ENCODE measurements around the gene CCDC126. TPM values are rescaled to one million over a fixed set of nuclear protein-coding genes. Genes with fewer than 3 reads are reported as not detected.

Gene CCDC126, protein sequence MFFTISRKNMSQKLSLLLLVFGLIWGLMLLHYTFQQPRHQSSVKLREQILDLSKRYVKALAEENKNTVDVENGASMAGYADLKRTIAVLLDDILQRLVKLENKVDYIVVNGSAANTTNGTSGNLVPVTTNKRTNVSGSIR
- total RNA-seq (2021): 5.9 and 6.2 TPM in 2 replicates
- percentile 53 among the genes with signal in this experiment for Bru-seq, nascent RNA
- BruChase-seq, experiment 1, labeled RNA remaining after a 2-hour chase: percentile 62 among the genes with signal in this experiment
- BruChase-seq, experiment 2, labeled RNA remaining after a 6-hour chase: percentile 68 among the genes with signal in this experiment
- long read RNA-seq, partial matches to known transcripts: 3 of 16 reads
- long read RNA-seq, other reads (novel, unspliced or antisense): 4 of 16 reads

DNA sequence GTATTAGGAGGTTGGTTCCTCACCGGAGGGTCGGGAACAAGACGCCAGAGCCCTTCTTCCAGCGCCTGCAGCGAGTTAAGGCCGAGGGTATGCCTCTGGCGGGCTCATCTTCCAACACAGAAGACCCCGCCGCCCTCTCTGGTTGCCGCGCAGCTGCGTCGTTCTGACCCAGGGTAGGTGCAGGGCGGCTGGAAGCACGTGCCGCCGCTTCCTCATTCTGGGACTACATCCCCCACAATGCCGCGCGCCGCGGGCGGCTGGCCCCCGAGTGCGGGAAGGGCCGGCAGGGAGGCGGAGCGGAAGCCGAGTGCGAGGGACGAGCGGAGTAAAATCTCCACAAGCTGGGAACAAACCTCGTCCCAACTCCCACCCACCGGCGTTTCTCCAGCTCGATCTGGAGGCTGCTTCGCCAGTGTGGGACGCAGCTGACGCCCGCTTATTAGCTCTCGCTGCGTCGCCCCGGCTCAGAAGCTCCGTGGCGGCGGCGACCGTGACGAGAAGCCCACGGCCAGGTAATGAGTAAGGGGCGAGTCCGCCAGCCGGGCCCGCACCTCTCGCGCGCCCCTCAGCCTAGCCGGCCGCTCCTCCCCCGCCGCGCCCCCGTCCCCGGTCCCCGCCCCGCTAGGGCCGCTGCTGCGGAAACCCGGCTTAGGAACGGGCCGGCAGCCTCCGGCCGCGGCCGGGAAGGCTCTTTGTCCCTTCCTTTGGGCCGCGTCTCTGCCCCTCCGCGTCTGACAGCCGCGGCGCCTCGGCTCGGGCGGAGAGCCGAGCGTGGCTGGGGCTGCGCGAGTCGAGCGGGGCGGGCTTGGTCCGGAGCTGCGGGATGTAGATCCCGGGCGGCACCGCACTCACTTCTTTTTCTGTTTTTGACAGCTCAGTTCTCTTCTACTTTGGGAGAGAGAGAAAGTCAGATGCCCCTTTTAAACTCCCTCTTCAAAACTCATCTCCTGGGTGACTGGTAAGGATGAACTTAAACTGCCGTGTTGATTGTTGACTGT is at the start of gene CCDC126:
Gene CCDC126, plus strand, starts transcription at position 289 of the 998 bp plus-strand sequence. CDS start 13,934 bp downstream, outside the sequence.
- POLR2A ChIA-PET (ENCODE audit: unreplicated experiment): no interaction called here
- Histone ChIP-seq H3K79me2 (ENCODE audit: low read depth) (no peaks in the 10 kb centered on the region), H3K27ac (peak within 1 kb of the TSS; percentile 58), H3K27me3 (ENCODE audit: insufficient read depth, low read depth) (no peaks in the 10 kb centered on the region), H3F3A (ENCODE audit: insufficient read depth, low read depth) (peaks cover 21% of the 10 kb centered on the region; the same call in 1 of the 2 replicates), H3K4me2 (peak within 1 kb of the TSS; percentile 87), H2AFZ (peak within 1 kb of the TSS; percentile 98), H3K36me3 (ENCODE audit: low read depth) (no peaks in the 10 kb centered on the region), H3K9me2 (ENCODE audit: insufficient read depth) (no peaks in the 10 kb centered on the region), H3K4me1 (replicated peaks; ENCODE audit: insufficient read depth) (peaks cover 40% of the 10 kb centered on the region), H3K9me3 (ENCODE audit: insufficient read depth, low read depth) (no peaks in the 10 kb centered on the region), H4K20me1 (ENCODE audit: insufficient read depth) (no peaks in the 10 kb centered on the region), H3K4me3 (peak within 1 kb of the TSS; percentile 66)
- intact Hi-C loops (cut with micrococcal nuclease; ENCODE audit: unreplicated experiment): loop anchor here (2.0 to 10.0 kb wide), 2 partner anchors 93 to 1653 kb away; partner anchors contain the start of gene CDCA7L
- CTCF ChIA-PET: interaction anchor here (0.6 to 1.3 kb wide), 6 partner anchors 51 to 324 kb away, joined by 3 to 11 read pairs (median 3); partner anchors contain the start of gene FAM221A
- BruUV-seq (replicated peaks): no TSS peak
- no peak for TF ChIP-seq EZH2 (IDR thresholded peaks at IDR 0.05; ENCODE audit: low read depth)
- TF ChIP-seq, protein P1, sequence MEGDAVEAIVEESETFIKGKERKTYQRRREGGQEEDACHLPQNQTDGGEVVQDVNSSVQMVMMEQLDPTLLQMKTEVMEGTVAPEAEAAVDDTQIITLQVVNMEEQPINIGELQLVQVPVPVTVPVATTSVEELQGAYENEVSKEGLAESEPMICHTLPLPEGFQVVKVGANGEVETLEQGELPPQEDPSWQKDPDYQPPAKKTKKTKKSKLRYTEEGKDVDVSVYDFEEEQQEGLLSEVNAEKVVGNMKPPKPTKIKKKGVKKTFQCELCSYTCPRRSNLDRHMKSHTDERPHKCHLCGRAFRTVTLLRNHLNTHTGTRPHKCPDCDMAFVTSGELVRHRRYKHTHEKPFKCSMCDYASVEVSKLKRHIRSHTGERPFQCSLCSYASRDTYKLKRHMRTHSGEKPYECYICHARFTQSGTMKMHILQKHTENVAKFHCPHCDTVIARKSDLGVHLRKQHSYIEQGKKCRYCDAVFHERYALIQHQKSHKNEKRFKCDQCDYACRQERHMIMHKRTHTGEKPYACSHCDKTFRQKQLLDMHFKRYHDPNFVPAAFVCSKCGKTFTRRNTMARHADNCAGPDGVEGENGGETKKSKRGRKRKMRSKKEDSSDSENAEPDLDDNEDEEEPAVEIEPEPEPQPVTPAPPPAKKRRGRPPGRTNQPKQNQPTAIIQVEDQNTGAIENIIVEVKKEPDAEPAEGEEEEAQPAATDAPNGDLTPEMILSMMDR (conservative IDR thresholded peaks at IDR 0.05): no peak
- peak; percentile 87 to 95 for DNase-seq

GRCh38 chr7:23547662-23548061 is 49.5 kb upstream of the CCDC126 start:
- H3K79me2 ChIP-seq (ENCODE audit: low read depth): no peaks in the 10 kb centered on the region
- no peak overlapping the region for H3K27ac ChIP-seq
- CTCF ChIA-PET: interaction anchor here (0.6 to 1.5 kb wide), 4 partner anchors 101 to 377 kb away, joined by 3 to 5 read pairs (median 4); no protein-coding TSS in a partner anchor
- H3K4me3 ChIP-seq: no peak overlapping the region
- H3K9me2 ChIP-seq (ENCODE audit: insufficient read depth): no peaks in the 10 kb centered on the region
- no peaks in the 10 kb centered on the region for H4K20me1 ChIP-seq (ENCODE audit: insufficient read depth)
- DNase-seq: no peak
- H3K4me2 ChIP-seq: no peak overlapping the region
- H3K36me3 ChIP-seq (ENCODE audit: low read depth): no peaks in the 10 kb centered on the region
- intact Hi-C loops (cut with micrococcal nuclease; ENCODE audit: unreplicated experiment): loop anchor here (1.0 to 10.0 kb wide), 10 partner anchors 23 to 1613 kb away; no protein-coding TSS in a partner anchor
- no TSS peak for BruUV-seq (replicated peaks)
- H3K27me3 ChIP-seq (ENCODE audit: insufficient read depth, low read depth): no peaks in the 10 kb centered on the region
- no peaks in the 10 kb centered on the region for H3K9me3 ChIP-seq (ENCODE audit: insufficient read depth, low read depth)
- H3K4me1 ChIP-seq (replicated peaks; ENCODE audit: insufficient read depth): no peaks in the 10 kb centered on the region
- no peaks in the 10 kb centered on the region for H3F3A ChIP-seq (ENCODE audit: insufficient read depth, low read depth)
- POLR2A ChIA-PET (ENCODE audit: unreplicated experiment): no interaction called here
- TF ChIP-seq, protein P1 (conservative IDR thresholded peaks at IDR 0.05): no peak
- TF ChIP-seq EZH2 (IDR thresholded peaks at IDR 0.05; ENCODE audit: low read depth): no peak
- H2AFZ ChIP-seq: no peak overlapping the region

DNA sequence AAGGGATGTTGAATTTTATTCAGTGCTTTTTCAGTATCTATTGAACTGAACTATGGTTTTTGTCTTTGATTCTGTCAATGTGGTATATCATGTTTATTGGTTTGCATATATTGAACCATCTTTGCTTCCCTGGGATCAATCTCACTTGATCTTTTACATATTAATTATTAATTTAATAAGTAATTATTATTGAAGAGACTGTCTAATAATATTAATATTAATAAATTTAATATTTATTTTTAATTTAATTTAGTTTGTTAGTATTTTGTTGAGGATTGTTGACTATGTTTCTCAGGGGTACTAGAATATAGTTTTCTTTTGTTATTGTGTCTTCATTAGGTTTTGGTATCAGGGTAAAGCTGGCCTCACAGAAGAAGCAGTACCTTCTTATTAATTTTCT is 38.9 kb upstream of the CCDC126 start:
- H3K4me3 ChIP-seq: no peak overlapping the region
- TF ChIP-seq EZH2 (IDR thresholded peaks at IDR 0.05; ENCODE audit: low read depth): no peak
- TF ChIP-seq, protein P1 (conservative IDR thresholded peaks at IDR 0.05): no peak
- H3K36me3 ChIP-seq (ENCODE audit: low read depth): no peaks in the 10 kb centered on the region
- H3K4me2 ChIP-seq: no peak overlapping the region
- no peaks in the 10 kb centered on the region for H3K79me2 ChIP-seq (ENCODE audit: low read depth)
- POLR2A ChIA-PET (ENCODE audit: unreplicated experiment): no interaction called here
- no peak overlapping the region for H2AFZ ChIP-seq
- no peaks in the 10 kb centered on the region for H3K27me3 ChIP-seq (ENCODE audit: insufficient read depth, low read depth)
- no peaks in the 10 kb centered on the region for H3K9me3 ChIP-seq (ENCODE audit: insufficient read depth, low read depth)
- H3K4me1 ChIP-seq (replicated peaks; ENCODE audit: insufficient read depth): no peaks in the 10 kb centered on the region
- DNase-seq: no peak
- CTCF ChIA-PET: no interaction called here
- intact Hi-C loops (cut with micrococcal nuclease; ENCODE audit: unreplicated experiment): no loop called here
- no TSS peak for BruUV-seq (replicated peaks)
- H4K20me1 ChIP-seq (ENCODE audit: insufficient read depth): no peaks in the 10 kb centered on the region
- H3F3A ChIP-seq (ENCODE audit: insufficient read depth, low read depth): peaks cover 3% of the 10 kb centered on the region; the same call in 1 of the 2 replicates
- H3K9me2 ChIP-seq (ENCODE audit: insufficient read depth): no peaks in the 10 kb centered on the region
- H3K27ac ChIP-seq: no peak overlapping the region

Data from PC-9 (cell line).